ENCODE results near the gene PSD2. TPM values are rescaled to one million over a fixed set of nuclear protein-coding genes. Genes with fewer than 3 reads are reported as not detected.

PSD2 gene
- total and polyA plus RNA-seq, 10 of the 15 experiments (the other 5 are each of a cell fraction or from before 2014, with no cell fraction given) = 0.02 to 0.14 (median 0.03) TPM; not detected in 5

DNA sequence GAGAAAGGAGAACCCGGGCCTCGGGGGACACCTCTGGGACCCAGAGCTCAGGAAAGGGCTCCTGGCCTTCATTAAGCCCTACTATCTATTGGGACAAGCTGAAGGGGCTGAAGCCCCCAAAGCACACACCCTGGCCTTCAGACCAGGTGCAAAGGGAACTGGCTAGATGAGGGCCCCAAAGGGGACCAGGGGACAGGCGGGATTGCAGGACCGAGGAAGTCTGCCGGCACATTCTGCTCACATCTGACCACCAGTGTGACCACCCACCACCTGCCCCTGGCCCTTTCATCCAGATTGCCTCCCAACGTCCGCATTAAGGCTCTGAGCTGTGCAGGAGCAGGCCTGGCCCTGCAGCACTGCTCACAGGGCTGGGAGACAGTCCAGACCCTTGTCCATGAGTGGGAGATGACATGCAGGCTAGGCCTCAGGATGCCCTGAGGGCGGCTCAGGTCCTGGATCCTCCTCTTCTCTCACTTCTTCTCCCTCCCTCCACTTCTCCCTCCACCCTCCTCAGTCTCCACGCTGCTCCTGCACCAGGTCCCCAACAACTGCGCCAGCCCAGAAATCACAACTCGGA lies 19.2 kb downstream of the PSD2 start:
- intact Hi-C loops (cut with micrococcal nuclease; ENCODE audit: unreplicated experiment) (no loop called here), in situ Hi-C loops (cut with MboI) (no loop called here)
- no peak overlapping the region for H2AFZ ChIP-seq (ENCODE audit: control insufficient read depth, low read depth, low read length)
- SMC1A ChIA-PET (ENCODE audit: uncharacterized antibody, unreplicated experiment) = no interaction called here
- CTCF ChIA-PET = interaction anchor here (2.5 kb wide), 1 partner anchor 28 kb away, joined by 8 read pairs; no protein-coding TSS in a partner anchor
- WGBS (ENCODE audit: insufficient coverage, insufficient replicate concordance, low lambda C conversion rate, missing lambda C conversion rate) = 34% methylated on average over 11 of the region's 11 CpGs
- H3K9ac ChIP-seq (ENCODE audit: control insufficient read depth, insufficient read depth, low read length) = no peak overlapping the region
- H3K4me1 ChIP-seq (ENCODE audit: control insufficient read depth, insufficient read depth, low read length) = no peaks in the 10 kb centered on the region
- H3K4me3 ChIP-seq = no peak overlapping the region
- no peaks in the 10 kb centered on the region for H3K79me2 ChIP-seq (ENCODE audit: control insufficient read depth, insufficient read depth, low read length)
- no peak overlapping the region for H3K4me2 ChIP-seq (ENCODE audit: control insufficient read depth, insufficient read depth)
- POLR2A ChIA-PET = interaction anchor here (0.8 kb wide), 1 partner anchor 111 kb away, joined by 4 read pairs; no protein-coding TSS in a partner anchor
- ATAC-seq (no peak), DNase-seq (ENCODE audit: low read depth, low spot score) (no peak), FAIRE-seq (no peak)
- peaks cover 2 to 4% of the 10 kb centered on the region in 2 experiments; a peak in 2 of 4 replicates for H3K27me3 ChIP-seq (replicated peaks in 1 of 2; ENCODE audit: control insufficient read depth in 2 of 2, insufficient read depth in 2 of 2, low read length in 1 of 2)
- no peaks in the 10 kb centered on the region; the same call in 2 of the 3 replicates for H3K9me3 ChIP-seq (replicated peaks; ENCODE audit: control insufficient read depth, insufficient read depth, low read length)
- no peak overlapping the region for H3K27ac ChIP-seq (ENCODE audit: control insufficient read depth, insufficient read depth)
- H3K36me3 ChIP-seq (ENCODE audit: control insufficient read depth in 2 of 2, insufficient read depth in 2 of 2, low read length in 1 of 2) = no peaks in the 10 kb centered on the region
- H4K20me1 ChIP-seq (ENCODE audit: control insufficient read depth, insufficient read depth) = no peaks in the 10 kb centered on the region
- RAD21 ChIA-PET (ENCODE audit: unreplicated experiment) = no interaction called here
- no TSS peak for BruUV-seq (replicated peaks)
- no peak for TF ChIP-seq NFYB (IDR thresholded peaks at IDR 0.05; ENCODE audit: insufficient read depth, low read depth, low read length)
- no peak for TF ChIP-seq HDGF (IDR thresholded peaks at IDR 0.05)
- TF ChIP-seq SMC3 (IDR thresholded peaks at IDR 0.05; ENCODE audit: borderline replicate concordance, low read length) = no peak
- TF ChIP-seq GABPA (IDR thresholded peaks at IDR 0.05; ENCODE audit: low read depth) = no peak
- no peak for TF ChIP-seq STAT3 (IDR thresholded peaks at IDR 0.05; ENCODE audit: low read depth, low read length)
- TF ChIP-seq NR2F1 (conservative IDR thresholded peaks at IDR 0.05) = no peak
- TF ChIP-seq WRNIP1 (IDR thresholded peaks at IDR 0.05; ENCODE audit: borderline replicate concordance, low read depth, low read length) = no peak
- TF ChIP-seq SIN3A (IDR thresholded peaks at IDR 0.05; ENCODE audit: low read depth, low read length) = no peak
- no peak for TF ChIP-seq CEBPB (IDR thresholded peaks at IDR 0.05; ENCODE audit: borderline replicate concordance in 1 of 2, low read depth in 2 of 2, low read length in 2 of 2)
- TF ChIP-seq CHD4 (IDR thresholded peaks at IDR 0.05) = no peak
- TF ChIP-seq, protein P1, sequence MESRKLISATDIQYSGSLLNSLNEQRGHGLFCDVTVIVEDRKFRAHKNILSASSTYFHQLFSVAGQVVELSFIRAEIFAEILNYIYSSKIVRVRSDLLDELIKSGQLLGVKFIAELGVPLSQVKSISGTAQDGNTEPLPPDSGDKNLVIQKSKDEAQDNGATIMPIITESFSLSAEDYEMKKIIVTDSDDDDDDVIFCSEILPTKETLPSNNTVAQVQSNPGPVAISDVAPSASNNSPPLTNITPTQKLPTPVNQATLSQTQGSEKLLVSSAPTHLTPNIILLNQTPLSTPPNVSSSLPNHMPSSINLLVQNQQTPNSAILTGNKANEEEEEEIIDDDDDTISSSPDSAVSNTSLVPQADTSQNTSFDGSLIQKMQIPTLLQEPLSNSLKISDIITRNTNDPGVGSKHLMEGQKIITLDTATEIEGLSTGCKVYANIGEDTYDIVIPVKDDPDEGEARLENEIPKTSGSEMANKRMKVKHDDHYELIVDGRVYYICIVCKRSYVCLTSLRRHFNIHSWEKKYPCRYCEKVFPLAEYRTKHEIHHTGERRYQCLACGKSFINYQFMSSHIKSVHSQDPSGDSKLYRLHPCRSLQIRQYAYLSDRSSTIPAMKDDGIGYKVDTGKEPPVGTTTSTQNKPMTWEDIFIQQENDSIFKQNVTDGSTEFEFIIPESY (IDR thresholded peaks at IDR 0.05) = no peak
- no peak for TF ChIP-seq FOS (IDR thresholded peaks at IDR 0.05; ENCODE audit: borderline replicate concordance, extremely low read depth, insufficient read length)
- TF ChIP-seq, protein P2, sequence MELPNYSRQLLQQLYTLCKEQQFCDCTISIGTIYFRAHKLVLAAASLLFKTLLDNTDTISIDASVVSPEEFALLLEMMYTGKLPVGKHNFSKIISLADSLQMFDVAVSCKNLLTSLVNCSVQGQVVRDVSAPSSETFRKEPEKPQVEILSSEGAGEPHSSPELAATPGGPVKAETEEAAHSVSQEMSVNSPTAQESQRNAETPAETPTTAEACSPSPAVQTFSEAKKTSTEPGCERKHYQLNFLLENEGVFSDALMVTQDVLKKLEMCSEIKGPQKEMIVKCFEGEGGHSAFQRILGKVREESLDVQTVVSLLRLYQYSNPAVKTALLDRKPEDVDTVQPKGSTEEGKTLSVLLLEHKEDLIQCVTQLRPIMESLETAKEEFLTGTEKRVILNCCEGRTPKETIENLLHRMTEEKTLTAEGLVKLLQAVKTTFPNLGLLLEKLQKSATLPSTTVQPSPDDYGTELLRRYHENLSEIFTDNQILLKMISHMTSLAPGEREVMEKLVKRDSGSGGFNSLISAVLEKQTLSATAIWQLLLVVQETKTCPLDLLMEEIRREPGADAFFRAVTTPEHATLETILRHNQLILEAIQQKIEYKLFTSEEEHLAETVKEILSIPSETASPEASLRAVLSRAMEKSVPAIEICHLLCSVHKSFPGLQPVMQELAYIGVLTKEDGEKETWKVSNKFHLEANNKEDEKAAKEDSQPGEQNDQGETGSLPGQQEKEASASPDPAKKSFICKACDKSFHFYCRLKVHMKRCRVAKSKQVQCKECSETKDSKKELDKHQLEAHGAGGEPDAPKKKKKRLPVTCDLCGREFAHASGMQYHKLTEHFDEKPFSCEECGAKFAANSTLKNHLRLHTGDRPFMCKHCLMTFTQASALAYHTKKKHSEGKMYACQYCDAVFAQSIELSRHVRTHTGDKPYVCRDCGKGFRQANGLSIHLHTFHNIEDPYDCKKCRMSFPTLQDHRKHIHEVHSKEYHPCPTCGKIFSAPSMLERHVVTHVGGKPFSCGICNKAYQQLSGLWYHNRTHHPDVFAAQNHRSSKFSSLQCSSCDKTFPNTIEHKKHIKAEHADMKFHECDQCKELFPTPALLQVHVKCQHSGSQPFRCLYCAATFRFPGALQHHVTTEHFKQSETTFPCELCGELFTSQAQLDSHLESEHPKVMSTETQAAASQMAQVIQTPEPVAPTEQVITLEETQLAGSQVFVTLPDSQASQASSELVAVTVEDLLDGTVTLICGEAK (IDR thresholded peaks at IDR 0.05; ENCODE audit: borderline replicate concordance) = no peak
- no peak for TF ChIP-seq ZNF384 (IDR thresholded peaks at IDR 0.05; ENCODE audit: borderline replicate concordance, low read depth, low read length)
- TF ChIP-seq, protein P3, sequence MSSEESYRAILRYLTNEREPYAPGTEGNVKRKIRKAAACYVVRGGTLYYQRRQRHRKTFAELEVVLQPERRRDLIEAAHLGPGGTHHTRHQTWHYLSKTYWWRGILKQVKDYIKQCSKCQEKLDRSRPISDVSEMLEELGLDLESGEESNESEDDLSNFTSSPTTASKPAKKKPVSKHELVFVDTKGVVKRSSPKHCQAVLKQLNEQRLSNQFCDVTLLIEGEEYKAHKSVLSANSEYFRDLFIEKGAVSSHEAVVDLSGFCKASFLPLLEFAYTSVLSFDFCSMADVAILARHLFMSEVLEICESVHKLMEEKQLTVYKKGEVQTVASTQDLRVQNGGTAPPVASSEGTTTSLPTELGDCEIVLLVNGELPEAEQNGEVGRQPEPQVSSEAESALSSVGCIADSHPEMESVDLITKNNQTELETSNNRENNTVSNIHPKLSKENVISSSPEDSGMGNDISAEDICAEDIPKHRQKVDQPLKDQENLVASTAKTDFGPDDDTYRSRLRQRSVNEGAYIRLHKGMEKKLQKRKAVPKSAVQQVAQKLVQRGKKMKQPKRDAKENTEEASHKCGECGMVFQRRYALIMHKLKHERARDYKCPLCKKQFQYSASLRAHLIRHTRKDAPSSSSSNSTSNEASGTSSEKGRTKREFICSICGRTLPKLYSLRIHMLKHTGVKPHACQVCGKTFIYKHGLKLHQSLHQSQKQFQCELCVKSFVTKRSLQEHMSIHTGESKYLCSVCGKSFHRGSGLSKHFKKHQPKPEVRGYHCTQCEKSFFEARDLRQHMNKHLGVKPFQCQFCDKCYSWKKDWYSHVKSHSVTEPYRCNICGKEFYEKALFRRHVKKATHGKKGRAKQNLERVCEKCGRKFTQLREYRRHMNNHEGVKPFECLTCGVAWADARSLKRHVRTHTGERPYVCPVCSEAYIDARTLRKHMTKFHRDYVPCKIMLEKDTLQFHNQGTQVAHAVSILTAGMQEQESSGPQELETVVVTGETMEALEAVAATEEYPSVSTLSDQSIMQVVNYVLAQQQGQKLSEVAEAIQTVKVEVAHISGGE (CRISPR knock-in tag; IDR thresholded peaks at IDR 0.05) = no peak

Data from GM12878 (cell line).